GM13976 (cell line): ENCODE results near the gene COL8A1.
A peak's percentile ranks its signal among the peaks of the same experiment; 100 is the strongest.
"Not testable (repeated sequence)": the region's sequence is repeated elsewhere in the genome, so short reads cannot be mapped to it uniquely, and the experiment has no call there.

ENCODE experiments used
- DNase-seq: peaks from one replicate; pipeline ENCODE4 v3.0.0; 2012; ENCODE audit warnings: low spot score
- CTCF ChIP-seq: IDR thresholded peaks from 2 replicates; pipeline ENCODE4 v1.5.1; 2012; ENCODE audit warnings: borderline replicate concordance, mild to moderate bottlenecking; ENCODE audit not compliant: insufficient read depth; ENCODE audit errors: extremely low read depth, missing control alignments, control extremely low read depth
- in situ Hi-C: fragments of 300-500 bp; cut with MboI; formaldehyde crosslinking; loops from one replicate; pipeline ENCODE4 v1.12.0; 2022; ENCODE audit warnings: low sequenced_read_pairs, mixed read lengths, inconsistent platforms; ENCODE audit not compliant: unreplicated experiment

Gene COL8A1

GRCh38 chr3:99638167-99638948 lies at the start of gene COL8A1:
TSS of gene COL8A1 (plus strand) at chr3:99638594. CDS start at chr3:99790683, 152,089 bp downstream.
- no peak for TF ChIP-seq CTCF
- in situ Hi-C loops = no loop called here
- peak; percentile 6 for DNase-seq

GRCh38 chr3:99589168-99589567 lies 49.2 kb upstream of the COL8A1 start:
- not testable (repeated sequence) for DNase-seq

GRCh38 chr3:99599894-99600293 lies 38.5 kb upstream of the COL8A1 start:
- no peak for DNase-seq
- in situ Hi-C loops = no loop called here
- no peak for TF ChIP-seq CTCF

More at GRCh38 chr3:99589168-99589567, 49.2 kb upstream of the COL8A1 start:
- in situ Hi-C loops = not testable (repeated sequence)

GRCh38 chr3:99601515-99601914 lies 36.9 kb upstream of the COL8A1 start:
- no peak for TF ChIP-seq CTCF
- no peak for DNase-seq
- in situ Hi-C loops = no loop called here

- in situ Hi-C loops = no loop called here
- DNase-seq = no peak
- no peak for TF ChIP-seq CTCF
These were observed 36.2 kb upstream of the COL8A1 start for GRCh38 chr3:99602183-99602582.

GRCh38 chr3:99607151-99607550 lies 31.2 kb upstream of the COL8A1 start:
- no peak for DNase-seq
- in situ Hi-C loops = no loop called here

GRCh38 chr3:99614768-99615167 lies 23.6 kb upstream of the COL8A1 start:
- DNase-seq = no peak
- in situ Hi-C loops = no loop called here
- no peak for TF ChIP-seq CTCF

More at GRCh38 chr3:99607151-99607550, 31.2 kb upstream of the COL8A1 start:
- no peak for TF ChIP-seq CTCF
